ENCODE results near the gene ITFG2.

- TF ChIP-seq IRF1 (CRISPR knock-in tag; IDR thresholded peaks at IDR 0.05) (no peak), ATF1 (CRISPR knock-in tag; IDR thresholded peaks at IDR 0.05) (no peak), MLX (CRISPR knock-in tag; IDR thresholded peaks at IDR 0.05) (no peak), CTCF (IDR thresholded peaks at IDR 0.05) (no peak), TEAD4 (CRISPR knock-in tag; IDR thresholded peaks at IDR 0.05) (no peak), ESRRA (CRISPR knock-in tag; IDR thresholded peaks at IDR 0.05; ENCODE audit: borderline replicate concordance) (no peak), ZNF232 (CRISPR knock-in tag; IDR thresholded peaks at IDR 0.05) (no peak), HMGXB4 (CRISPR knock-in tag; IDR thresholded peaks at IDR 0.05) (no peak), MAX (CRISPR knock-in tag; IDR thresholded peaks at IDR 0.05) (no peak), ELF4 (CRISPR knock-in tag; IDR thresholded peaks at IDR 0.05; ENCODE audit: low read depth) (no peak), ZNF416 (CRISPR knock-in tag; IDR thresholded peaks at IDR 0.05) (no peak), FOXP1 (CRISPR knock-in tag; IDR thresholded peaks at IDR 0.05; ENCODE audit: borderline replicate concordance) (no peak)
These were observed 47.7 kb downstream of the ITFG2 start for GRCh38 chr12:2860170-2860569.

Measured in WTC11 (cell line).